ENCODE data around the gene C1orf232. TPM values are rescaled to one million over a fixed set of nuclear protein-coding genes. Genes with fewer than 3 reads are reported as not detected.
A peak's percentile ranks its signal among the peaks of the same experiment; 100 is the strongest.

The C1orf232 gene
- total and polyA plus RNA-seq, 2 donors (not counting 3 experiments of a cell fraction or from before 2014, with no cell fraction given), result not detected

- Histone ChIP-seq H3K4me1 (ENCODE audit: control insufficient read depth, extremely low read depth, insufficient read depth, low read length) (peaks cover 52% of the 10 kb centered on the region), H4K20me1 (replicated peaks; ENCODE audit: control insufficient read depth, extremely low read depth, insufficient read depth, low read length) (no peaks in the 10 kb centered on the region), H3K27me3 (ENCODE audit: control insufficient read depth in 2 of 2, insufficient read depth in 2 of 2, low read length in 2 of 2) (no peaks in the 10 kb centered on the region), H3K9me3 (replicated peaks; ENCODE audit: control insufficient read depth, insufficient read depth, low read length) (no peaks in the 10 kb centered on the region), H3K27ac (ENCODE audit: insufficient read depth, low read depth, low read length) (no peak overlapping the region), H3K36me3 (ENCODE audit: control insufficient read depth in 2 of 2, extremely low read depth in 1 of 2, insufficient read depth in 2 of 2, low read length in 2 of 2) (peaks cover 0 to 4% of the 10 kb centered on the region in 2 experiments), H3K9ac (replicated peaks; ENCODE audit: extremely low read depth, insufficient read depth, low read length) (no peak overlapping the region), H3K4me3 (replicated peaks in 1 of 3; ENCODE audit: insufficient read depth in 1 of 3, low read depth in 1 of 3, low read length in 3 of 3) (peak overlapping the region in 2 of 3 experiments; percentile 31 to 45), H3K79me2 (ENCODE audit: control insufficient read depth, insufficient read depth, low read length) (no peaks in the 10 kb centered on the region), H3K4me2 (ENCODE audit: insufficient read depth, low read length) (peak overlapping the region; percentile 16), H3K9me1 (replicated peaks; ENCODE audit: control insufficient read depth, extremely low read depth, insufficient read depth, low read length) (no peaks in the 10 kb centered on the region), H2AFZ (ENCODE audit: low read depth, low read length) (no peak overlapping the region)
- no peak for DNase-seq (ENCODE audit: low read depth, low spot score)
- intact Hi-C loops (cut with micrococcal nuclease) (loop anchor here (2.0 to 10.0 kb wide), 2 partner anchors 55 to 255 kb away; partner anchors contain the start of gene STMN1), dilution Hi-C loops (cut with MboI; ENCODE audit: extremely low pct_ligation_motif_present, low sequenced_read_pairs) (no loop called here)
- no peak for FAIRE-seq
- ChIA-PET POLR2A (no interaction called here), CTCF (interaction anchor here (1.6 to 2.5 kb wide), 2 partner anchors 15 to 57 kb away, joined by 3 to 8 read pairs; no protein-coding TSS in a partner anchor)
- TF ChIP-seq POLR2AphosphoS5 (IDR thresholded peaks at IDR 0.05; ENCODE audit: insufficient read depth, low read depth, low read length) (no peak), EZH2 (IDR thresholded peaks at IDR 0.05; ENCODE audit: borderline replicate concordance, low read depth, low read length, severe bottlenecking) (no peak), MYC (IDR thresholded peaks at IDR 0.05; ENCODE audit: low read depth, low read length) (no peak), POLR2A (IDR thresholded peaks at IDR 0.05; ENCODE audit: low read depth, low read length) (no peak), GATA2 (IDR thresholded peaks at IDR 0.05; ENCODE audit: insufficient read depth, insufficient read length, low read depth, low read length) (no peak), FOS (IDR thresholded peaks at IDR 0.05; ENCODE audit: borderline replicate concordance, insufficient read depth, low read length) (no peak), MAX (IDR thresholded peaks at IDR 0.05; ENCODE audit: insufficient read depth, insufficient read length) (no peak), CTCF (IDR thresholded peaks at IDR 0.05; ENCODE audit: extremely low read depth in 1 of 2, insufficient read depth in 1 of 2, low read depth in 1 of 2, low read length in 2 of 2) (no peak), JUN (IDR thresholded peaks at IDR 0.05; ENCODE audit: borderline replicate concordance, insufficient read depth, insufficient read length, low read depth) (no peak)
- BruUV-seq (replicated peaks), result no TSS peak
These were observed 9.1 kb downstream of the C1orf232 start for GRCh38 chr1:26159743-26160039.
